Endothelial cell of umbilical vein (primary cell): ENCODE results near the gene WLS. TPM values are rescaled to one million over a fixed set of nuclear protein-coding genes. Genes with fewer than 3 reads are reported as not detected.

Experiments
- BruUV-seq: library from RNA; stranded (reverse); fragments of 400-500 nt; replicated peaks from 2 replicates; lab custom pipeline; 2021; lab: Mats Ljungman, UMichigan
- CTCF ChIA-PET: fragments of 300-600, 350-600 bp; sonication (Branson Sonifier 250); formaldehyde crosslinking; loops from one replicate; lab custom pipeline; 2021; ENCODE audit warnings: antibody characterized with exemption, inconsistent platforms; lab: Charles Lee
- POLR2A ChIA-PET: fragments of 300-600, 350-600 bp; sonication (Branson Sonifier 250); formaldehyde crosslinking; loops from one replicate; lab custom pipeline; 2021; ENCODE audit warnings: antibody characterized with exemption, inconsistent platforms; lab: Charles Lee
- DNase-seq: peaks from one replicate; pipeline ENCODE4 v3.0.0-alpha.2; 2011; ENCODE audit warnings: low read depth, low spot score
- FAIRE-seq: peaks from 2 replicates; lab custom pipeline; 2011; peaks lifted over from hg19 to GRCh38; lab: Jason Lieb, UNC
- H2AFZ ChIP-seq: 2 replicates; pipeline ENCODE4 v1.6.0; 2012; ENCODE audit warnings: low read depth, low read length, control low read depth, inconsistent platforms
- H3K27ac ChIP-seq: 2 replicates; pipeline ENCODE4 v1.5.1; 2011; ENCODE audit warnings: low read depth, mild to moderate bottlenecking, control low read depth, low read length, moderate library complexity; ENCODE audit not compliant: insufficient read depth
- H3K27me3 ChIP-seq, 2 experiments: 2 replicates each; pipeline versions ENCODE4 v1.6.0 to v1.6.1; 2011; ENCODE audit warnings: low read length in 2 of 2, mixed read lengths in 1 of 2; ENCODE audit not compliant: control insufficient read depth in 2 of 2, insufficient read depth in 2 of 2
- H3K36me3 ChIP-seq, 2 experiments: 2 replicates in 1 of 2; 3 replicates in 1 of 2; pipeline ENCODE4 v1.5.1; 2011; ENCODE audit warnings: low read length in 2 of 2, mild to moderate bottlenecking in 1 of 2, moderate library complexity in 1 of 2; ENCODE audit not compliant: control insufficient read depth in 2 of 2, insufficient read depth in 2 of 2; ENCODE audit errors: extremely low read depth in 1 of 2
- H3K4me1 ChIP-seq: 3 replicates; pipeline ENCODE4 v1.5.1; 2011; ENCODE audit warnings: mild to moderate bottlenecking, low read length; ENCODE audit not compliant: control insufficient read depth, insufficient read depth; ENCODE audit errors: extremely low read depth
- H3K4me2 ChIP-seq: 2 replicates; pipeline ENCODE4 v1.6.1; 2011; ENCODE audit warnings: low read length, control low read depth, mixed read lengths; ENCODE audit not compliant: insufficient read depth
- H3K4me3 ChIP-seq, 3 experiments: fragments of 200-600 bp in 1 of 3; sonication (generic), shearing (Covaris generic) in 1 of 3; replicated peaks in 1 of 3; 2 replicates each; pipeline ENCODE4 v1.5.1; 2011 to 2016; ENCODE audit warnings: control low read depth in 3 of 3, low read length in 3 of 3, mild to moderate bottlenecking in 2 of 3, inconsistent platforms in 1 of 3, low read depth in 1 of 3, moderate library complexity in 1 of 3; ENCODE audit not compliant: insufficient read depth in 1 of 3
- H3K79me2 ChIP-seq: 2 replicates; pipeline ENCODE4 v1.6.0; 2012; ENCODE audit warnings: low read length, inconsistent platforms; ENCODE audit not compliant: control insufficient read depth, insufficient read depth
- H3K9ac ChIP-seq: replicated peaks from 2 replicates; pipeline ENCODE3; 2011; ENCODE audit warnings: low read length, control low read depth; ENCODE audit not compliant: insufficient read depth; ENCODE audit errors: extremely low read depth
- H3K9me1 ChIP-seq: replicated peaks from 3 replicates; pipeline ENCODE4 v1.6.0; 2011; ENCODE audit warnings: mild to moderate bottlenecking, low read length; ENCODE audit not compliant: control insufficient read depth, insufficient read depth; ENCODE audit errors: extremely low read depth
- H3K9me3 ChIP-seq: replicated peaks from 2 replicates; pipeline ENCODE4 v1.5.1; 2012; ENCODE audit warnings: low read length, inconsistent platforms; ENCODE audit not compliant: control insufficient read depth, insufficient read depth
- H4K20me1 ChIP-seq: replicated peaks from 2 replicates; pipeline ENCODE3; 2011; ENCODE audit warnings: mild to moderate bottlenecking, low read length; ENCODE audit not compliant: control insufficient read depth, insufficient read depth; ENCODE audit errors: extremely low read depth
- EZH2 ChIP-seq: IDR thresholded peaks from 2 replicates; pipeline ENCODE4 v1.6.1; 2012; ENCODE audit warnings: borderline replicate concordance, low read depth, mild to moderate bottlenecking, moderate library complexity, low read length, inconsistent platforms; ENCODE audit not compliant: severe bottlenecking
- FOS ChIP-seq: IDR thresholded peaks from 2 replicates; pipeline ENCODE4 v1.6.1; 2011; ENCODE audit warnings: mild to moderate bottlenecking, low read length, moderate library complexity, borderline replicate concordance; ENCODE audit not compliant: insufficient read depth
- GATA2 ChIP-seq: IDR thresholded peaks from 2 replicates; pipeline ENCODE4 v1.7.0; 2011; ENCODE audit warnings: low read depth, mild to moderate bottlenecking, moderate library complexity, mixed read lengths, low read length; ENCODE audit not compliant: insufficient read length, insufficient read depth
- JUN ChIP-seq: IDR thresholded peaks from 2 replicates; pipeline ENCODE4 v1.6.1; 2011; ENCODE audit warnings: borderline replicate concordance, low read depth; ENCODE audit not compliant: insufficient read length, insufficient read depth
- MYC ChIP-seq: IDR thresholded peaks from one replicate; pipeline ENCODE4 v1.6.1; 2011; ENCODE audit warnings: mild to moderate bottlenecking, low read depth, low read length
- POLR2A ChIP-seq: IDR thresholded peaks from 2 replicates; pipeline ENCODE4 v1.6.1; 2012; ENCODE audit warnings: low read depth, mild to moderate bottlenecking, control low read depth, low read length
- POLR2AphosphoS5 ChIP-seq: IDR thresholded peaks from 2 replicates; pipeline ENCODE4 v1.6.1; 2012; ENCODE audit warnings: low read depth, mild to moderate bottlenecking, control low read depth, low read length, moderate library complexity; ENCODE audit not compliant: insufficient read depth
- dilution Hi-C: fragments of 300-500 bp; cut with MboI; formaldehyde crosslinking; loops from one replicate; pipeline ENCODE4 v1.15.0; 2019; ENCODE audit warnings: low sequenced_read_pairs; ENCODE audit not compliant: extremely low pct_ligation_motif_present
- intact Hi-C: fragments of 100-400 bp; cut with micrococcal nuclease; formaldehyde crosslinking; loops from one replicate; pipeline ENCODE4 v1.10.0; 2022
- polyA plus RNA-seq, 4 experiments: library from polyadenylated mRNA; depleted of rRNA in 3 of 4; stranded (reverse) in 3 of 4; unstranded in 1 of 4; fragments of >200 nt; gene quantifications; 2 replicates each; pipeline versions ENCODE4 v1.2.1 to v1.2.3, GENCODE V29; 2011 to 2012; ENCODE audit warnings: missing spikeins in 1 of 4
- total RNA-seq: library from RNA; stranded (reverse); gene quantifications from 2 replicates; pipeline ENCODE4 v1.2.3, GENCODE V29; 2021
- TF ChIP-seq, protein P1 (sequence below), 2 donors: IDR thresholded peaks; 1 replicate in 1 of 2; 2 replicates in 1 of 2; pipeline ENCODE4 v1.5.1; 2011; ENCODE audit warnings: low read length in 2 of 2, mild to moderate bottlenecking in 2 of 2, moderate library complexity in 2 of 2, control low read depth in 1 of 2, inconsistent platforms in 1 of 2, low read depth in 1 of 2; ENCODE audit not compliant: insufficient read depth in 1 of 2; ENCODE audit errors: extremely low read depth in 1 of 2
- TF ChIP-seq, protein P2 (sequence below): IDR thresholded peaks from 2 replicates; pipeline ENCODE4 v1.6.1; 2011; ENCODE audit not compliant: insufficient read depth, insufficient read length

Gene WLS
- total and polyA plus RNA-seq, 2 donors (not counting 3 experiments of a cell fraction or from before 2014, with no cell fraction given), result 121 to 199 TPM

DNA sequence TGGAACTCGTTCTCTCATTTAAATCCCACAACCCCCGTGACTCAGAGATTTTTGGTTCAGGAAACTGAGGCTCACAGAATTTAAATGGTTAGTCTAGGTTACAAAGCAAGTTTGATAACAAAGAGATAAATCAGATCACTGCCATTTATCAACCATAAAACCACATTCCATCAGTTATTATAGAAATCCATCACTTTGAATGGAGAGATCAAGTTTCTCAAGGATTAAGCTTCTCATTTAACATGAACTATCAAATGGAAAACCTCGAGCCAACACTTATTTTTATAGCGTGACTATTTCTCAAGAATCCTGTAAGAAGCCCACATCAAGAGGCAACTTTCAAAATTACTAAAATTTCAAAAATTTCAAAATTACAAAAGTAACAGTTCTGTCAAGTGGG, 11.9 kb downstream of the WLS start:
- DNase-seq, result no peak
- Histone ChIP-seq H3K4me3 (no peak overlapping the region), H3K9ac (no peak overlapping the region), H3K9me3 (no peaks in the 10 kb centered on the region), H3K27me3 (no peaks in the 10 kb centered on the region), H2AFZ (no peak overlapping the region), H3K36me3 (peaks cover 1 to 4% of the 10 kb centered on the region in 2 experiments), H3K9me1 (no peaks in the 10 kb centered on the region), H3K27ac (no peak overlapping the region), H3K79me2 (peaks cover 87% of the 10 kb centered on the region), H4K20me1 (no peaks in the 10 kb centered on the region), H3K4me1 (peaks cover 17% of the 10 kb centered on the region), H3K4me2 (no peak overlapping the region)
- TF ChIP-seq EZH2 (no peak), POLR2A (no peak), POLR2AphosphoS5 (no peak), MYC (no peak), FOS (no peak), GATA2 (no peak), JUN (no peak)
- TF ChIP-seq, protein P1, sequence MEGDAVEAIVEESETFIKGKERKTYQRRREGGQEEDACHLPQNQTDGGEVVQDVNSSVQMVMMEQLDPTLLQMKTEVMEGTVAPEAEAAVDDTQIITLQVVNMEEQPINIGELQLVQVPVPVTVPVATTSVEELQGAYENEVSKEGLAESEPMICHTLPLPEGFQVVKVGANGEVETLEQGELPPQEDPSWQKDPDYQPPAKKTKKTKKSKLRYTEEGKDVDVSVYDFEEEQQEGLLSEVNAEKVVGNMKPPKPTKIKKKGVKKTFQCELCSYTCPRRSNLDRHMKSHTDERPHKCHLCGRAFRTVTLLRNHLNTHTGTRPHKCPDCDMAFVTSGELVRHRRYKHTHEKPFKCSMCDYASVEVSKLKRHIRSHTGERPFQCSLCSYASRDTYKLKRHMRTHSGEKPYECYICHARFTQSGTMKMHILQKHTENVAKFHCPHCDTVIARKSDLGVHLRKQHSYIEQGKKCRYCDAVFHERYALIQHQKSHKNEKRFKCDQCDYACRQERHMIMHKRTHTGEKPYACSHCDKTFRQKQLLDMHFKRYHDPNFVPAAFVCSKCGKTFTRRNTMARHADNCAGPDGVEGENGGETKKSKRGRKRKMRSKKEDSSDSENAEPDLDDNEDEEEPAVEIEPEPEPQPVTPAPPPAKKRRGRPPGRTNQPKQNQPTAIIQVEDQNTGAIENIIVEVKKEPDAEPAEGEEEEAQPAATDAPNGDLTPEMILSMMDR (IDR thresholded peaks at IDR 0.05; ENCODE audit: extremely low read depth in 1 of 2, insufficient read depth in 1 of 2, low read depth in 1 of 2, low read length in 2 of 2), result no peak
- TF ChIP-seq, protein P2, sequence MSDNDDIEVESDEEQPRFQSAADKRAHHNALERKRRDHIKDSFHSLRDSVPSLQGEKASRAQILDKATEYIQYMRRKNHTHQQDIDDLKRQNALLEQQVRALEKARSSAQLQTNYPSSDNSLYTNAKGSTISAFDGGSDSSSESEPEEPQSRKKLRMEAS, result no peak
- ChIA-PET CTCF (interaction anchor here (0.8 to 2.0 kb wide), 4 partner anchors 8 to 100 kb away, joined by 3 to 5 read pairs (median 4); no protein-coding TSS in a partner anchor), POLR2A (interaction anchor here (1.0 kb wide), 1 partner anchor 11 kb away, joined by 4 read pairs; no protein-coding TSS in a partner anchor)
- no peak for FAIRE-seq
- dilution Hi-C loops, result no loop called here
- intact Hi-C loops, result no loop called here
- no TSS peak for BruUV-seq
